Head of caudate nucleus (tissue), 42 donors: ENCODE data around the gene TANGO6.
A peak's percentile ranks its signal among the peaks of the same experiment; 100 is the strongest.

Source experiments
- DNase-seq, 42 donors: peaks; one replicate each; pipeline versions ENCODE4 v3.0.0 to v3.0.0-alpha.2; 2020 to 2021; ENCODE audit warnings: mixed read lengths in 7 of 42
- intact Hi-C: fragments of 100-400 bp; cut with DNase I; formaldehyde crosslinking; loops from one replicate; pipeline ENCODE4 v1.15.0; 2022

TANGO6 gene

DNA sequence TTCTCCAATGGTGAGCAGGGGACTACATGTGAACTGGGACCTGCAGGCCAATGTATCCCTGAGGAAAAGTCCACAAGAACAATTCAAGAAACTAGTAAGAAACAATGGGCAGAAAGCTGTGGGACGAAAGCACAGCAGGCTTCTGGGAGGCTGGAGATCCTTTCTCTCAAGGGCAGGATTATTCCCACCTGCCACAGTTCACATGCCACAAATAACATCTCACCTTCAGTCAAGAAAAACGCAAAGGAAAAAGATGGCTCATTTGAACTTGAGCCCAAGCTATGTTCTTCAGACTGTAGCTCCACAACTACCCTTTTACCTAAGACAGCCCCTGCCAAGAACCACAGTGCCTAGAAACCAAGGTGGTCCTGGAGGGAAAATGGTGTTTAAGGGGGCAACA, 275.1 kb downstream of the TANGO6 start:
- intact Hi-C loops, result no loop called here
- peak in 2 of 42 donors; percentile 7 to 22 for DNase-seq

DNA sequence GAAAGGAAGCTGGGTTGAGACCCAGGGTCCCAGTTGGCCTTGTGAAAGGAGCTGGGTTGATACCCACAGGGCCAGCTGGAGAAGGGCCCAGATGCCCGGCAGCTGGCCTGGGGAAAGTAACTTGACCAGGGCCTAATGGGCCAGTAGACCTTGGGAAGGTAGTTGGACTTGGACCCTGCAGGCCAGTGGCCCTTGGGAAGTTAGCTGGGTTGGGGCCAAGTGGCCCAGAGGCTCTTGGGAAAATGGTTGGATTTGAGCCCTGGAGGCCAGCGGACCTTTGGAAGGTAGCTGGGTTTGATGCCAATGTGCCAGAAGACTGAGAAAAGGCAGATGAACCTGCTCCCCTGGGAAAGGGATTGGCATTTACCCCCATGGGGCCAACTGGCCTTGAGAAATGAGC, 275.7 kb downstream of the TANGO6 start:
- peak in 4 of 42 donors; percentile 0 to 19 (median 12) for DNase-seq
- intact Hi-C loops, result no loop called here

DNA sequence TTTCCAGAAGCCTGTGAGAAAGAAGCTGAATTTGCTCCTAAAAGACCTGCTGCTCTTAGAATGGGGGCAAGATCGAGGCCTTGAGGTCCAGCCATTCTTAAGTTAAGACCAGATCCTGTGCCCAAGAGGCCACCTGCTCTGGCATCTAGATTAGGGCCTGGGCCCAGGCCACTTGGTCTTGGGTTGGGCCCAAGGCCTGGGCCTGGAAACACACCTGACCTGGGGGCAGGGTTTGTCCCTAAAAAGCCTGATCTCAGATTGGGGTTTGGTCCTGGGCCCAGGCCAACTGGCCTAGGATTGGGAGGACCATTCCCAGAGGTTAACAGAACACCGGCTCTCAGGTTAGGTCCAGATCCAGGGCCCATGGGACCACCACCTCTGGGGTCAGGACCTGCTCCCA, 276.2 kb downstream of the TANGO6 start:
- intact Hi-C loops, result no loop called here
- peak in 3 of 42 donors; percentile 0 to 2 (median 1) for DNase-seq

DNA sequence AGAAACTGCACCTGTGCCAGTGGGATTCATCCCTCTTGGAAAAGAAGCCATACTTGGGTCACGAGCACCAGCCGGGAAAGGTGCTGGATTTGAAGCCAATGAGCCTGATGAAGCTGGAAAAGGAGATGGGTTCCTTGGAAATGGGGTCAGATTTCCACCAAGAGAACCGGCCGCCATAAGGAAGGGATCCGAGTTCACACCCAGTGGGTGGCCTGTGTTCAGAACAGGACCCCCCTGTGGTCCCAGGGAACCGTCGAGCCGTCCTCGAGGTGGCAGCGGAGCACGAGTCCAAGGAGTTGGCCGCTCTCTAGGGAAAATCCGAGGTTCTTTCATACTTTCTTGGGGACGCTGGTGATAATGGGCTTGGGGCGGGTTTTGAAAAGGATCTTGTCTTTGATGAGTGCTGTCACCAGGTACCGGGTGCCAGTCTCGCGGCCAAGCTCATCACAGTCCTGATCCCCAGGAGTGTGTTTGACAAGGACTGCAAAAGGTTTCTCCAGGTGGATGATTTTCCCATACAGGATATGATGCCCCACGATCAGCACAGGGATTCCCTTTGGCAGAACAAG, 276.8 kb downstream of the TANGO6 start:
- peak in 4 of 42 donors; percentile 3 to 23 (median 14) for DNase-seq

DNA sequence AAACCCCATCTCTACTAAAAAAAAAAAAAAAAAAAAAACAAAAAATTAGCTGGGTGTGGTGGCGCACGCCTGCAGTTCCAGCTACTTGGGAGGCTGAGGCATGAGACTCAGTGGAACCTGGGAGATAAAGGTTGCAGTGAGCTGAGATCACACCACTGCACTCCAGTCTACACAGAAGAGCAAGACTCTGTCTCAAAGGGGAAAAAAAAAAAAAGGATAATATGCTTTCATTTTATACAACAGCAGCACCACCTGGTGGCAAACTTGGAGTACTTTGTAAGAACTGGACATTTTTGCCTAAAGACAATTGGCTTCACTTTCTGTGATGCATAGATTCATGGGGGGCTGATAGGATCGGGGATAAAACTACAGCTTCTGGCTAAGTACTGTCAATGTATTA, 280.6 kb downstream of the TANGO6 start:
- peak in 33 of 42 donors; percentile 22 to 85 (median 55) for DNase-seq
- intact Hi-C loops, result loop anchor here (10.0 kb wide), 1 partner anchor 419 kb away; no protein-coding TSS in a partner anchor

More for the DNA sequence above, 276.8 kb downstream of the TANGO6 start:
- intact Hi-C loops, result loop anchor here (10.0 kb wide), 1 partner anchor 415 kb away; no protein-coding TSS in a partner anchor

DNA sequence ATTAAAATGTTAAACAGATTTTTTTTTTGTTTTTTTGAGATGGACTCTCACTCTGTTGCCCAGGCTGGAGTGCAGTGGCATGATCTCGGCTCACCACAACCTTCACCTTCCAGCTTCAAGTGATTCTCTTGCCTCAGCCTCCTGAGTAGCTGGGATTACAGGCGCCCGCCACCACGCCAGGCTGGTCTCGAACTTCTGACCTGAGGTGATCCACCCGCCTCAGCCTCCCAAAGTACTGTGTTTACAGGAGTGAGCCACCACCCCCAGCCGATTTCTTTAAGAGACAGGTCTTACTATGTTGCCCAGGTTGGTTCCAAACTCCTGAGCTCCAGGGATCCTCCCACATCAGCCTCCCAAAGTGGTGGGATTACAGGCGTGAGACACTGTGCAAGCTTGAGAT, 281.1 kb downstream of the TANGO6 start:
- peak in 3 of 42 donors; percentile 2 to 11 (median 10) for DNase-seq
- intact Hi-C loops, result loop anchor here (10.0 kb wide), 1 partner anchor 420 kb away; no protein-coding TSS in a partner anchor

DNA sequence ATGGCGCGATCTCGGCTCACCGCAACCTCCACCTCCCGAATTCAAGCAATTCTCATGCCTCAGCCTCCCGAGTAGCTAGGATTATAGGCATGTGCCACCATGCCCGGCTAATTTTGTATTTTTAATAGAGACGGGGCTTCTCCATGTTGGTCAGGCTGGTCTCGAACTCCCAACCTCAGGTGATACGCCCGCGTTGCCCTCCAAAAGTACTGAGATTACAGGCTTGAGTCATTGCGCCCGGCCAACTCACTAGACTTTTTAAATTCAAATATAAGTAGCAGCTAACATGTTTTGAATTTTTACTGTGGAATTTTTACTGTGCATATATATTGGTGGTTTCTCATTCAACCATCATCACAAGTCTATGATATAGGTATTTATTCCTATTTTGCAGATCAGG, 281.6 kb downstream of the TANGO6 start:
- peak in 3 of 42 donors; percentile 6 to 12 (median 8) for DNase-seq
- intact Hi-C loops, result loop anchor here (5.0 to 10.0 kb wide), 2 partner anchors 283 to 420 kb away; partner anchors contain the start of gene TANGO6

DNA sequence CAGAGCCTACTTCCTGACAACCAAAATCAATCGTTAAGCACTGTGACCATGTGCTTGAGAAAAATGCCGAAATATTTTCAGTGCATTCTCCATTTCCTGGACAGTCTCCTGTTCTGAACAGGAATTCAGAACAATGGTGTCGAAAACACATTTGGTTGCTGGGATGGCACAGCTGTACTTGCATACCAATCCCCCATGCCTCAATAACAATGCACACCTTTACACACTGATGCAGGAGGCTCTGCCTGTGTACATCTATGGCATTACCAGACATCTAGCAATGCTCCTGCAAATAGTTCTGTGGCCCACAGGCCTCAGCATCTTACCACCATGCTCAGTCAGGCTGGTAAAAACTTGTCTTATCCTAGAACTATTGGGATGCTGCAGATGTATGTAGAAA, 282.9 kb downstream of the TANGO6 start:
- intact Hi-C loops, result loop anchor here (5.0 to 10.0 kb wide), 2 partner anchors 284 to 421 kb away; partner anchors contain the start of gene TANGO6
- DNase-seq, result peak in 2 of 42 donors; percentile 1

DNA sequence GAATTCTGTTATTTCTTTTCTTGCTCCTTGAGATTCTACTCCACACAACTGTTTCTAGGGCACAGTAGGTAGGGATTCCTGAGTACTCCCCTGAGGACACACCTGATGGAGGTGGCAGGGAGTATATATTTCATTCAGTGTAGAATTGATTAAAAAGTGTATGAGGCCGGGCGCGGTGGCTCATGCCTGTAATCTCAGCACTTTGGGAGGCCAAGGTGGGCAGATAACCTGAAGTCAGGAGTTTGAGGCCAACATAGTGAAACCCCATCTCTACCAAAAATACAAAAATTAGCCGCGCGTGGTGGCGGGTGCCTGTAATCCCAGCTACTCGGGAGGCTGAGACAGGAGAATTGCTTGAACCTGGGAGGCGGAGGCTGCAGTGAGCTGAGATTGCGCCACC, 283.5 kb downstream of the TANGO6 start:
- intact Hi-C loops, result loop anchor here (5.0 to 10.0 kb wide), 2 partner anchors 284 to 422 kb away; partner anchors contain the start of gene TANGO6

DNA sequence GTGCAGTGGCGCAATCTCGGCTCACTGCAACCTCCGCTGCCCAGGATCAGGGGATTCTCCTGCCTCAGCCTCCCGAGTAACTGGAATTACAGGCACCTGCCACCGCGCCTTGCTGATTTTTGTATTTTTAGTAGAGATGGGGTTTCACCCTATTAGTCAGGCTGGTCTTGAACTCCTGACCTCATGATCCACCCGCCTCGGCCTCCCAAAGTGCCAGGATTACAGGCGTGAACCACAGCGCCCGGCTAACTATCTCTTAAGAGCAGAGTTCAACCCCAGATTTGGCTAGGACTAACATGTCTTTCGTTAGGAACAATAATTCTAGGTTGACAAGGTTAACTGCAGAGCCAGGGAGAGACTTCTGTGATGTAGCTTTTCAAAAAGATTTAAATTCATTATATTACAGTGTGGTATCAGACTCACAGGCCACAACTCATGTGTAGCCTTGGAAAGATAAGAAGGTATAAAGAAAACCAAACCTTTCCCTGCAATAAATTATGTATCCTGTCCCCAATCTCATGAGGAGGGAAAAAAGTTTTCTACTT, 284.7 kb downstream of the TANGO6 start:
- no peak for DNase-seq
- intact Hi-C loops, result loop anchor here (5.0 to 10.0 kb wide), 2 partner anchors 286 to 423 kb away; partner anchors contain the start of gene TANGO6

More for the DNA sequence above, 283.5 kb downstream of the TANGO6 start:
- DNase-seq, result peak in 3 of 42 donors; percentile 2 to 10 (median 6)

DNA sequence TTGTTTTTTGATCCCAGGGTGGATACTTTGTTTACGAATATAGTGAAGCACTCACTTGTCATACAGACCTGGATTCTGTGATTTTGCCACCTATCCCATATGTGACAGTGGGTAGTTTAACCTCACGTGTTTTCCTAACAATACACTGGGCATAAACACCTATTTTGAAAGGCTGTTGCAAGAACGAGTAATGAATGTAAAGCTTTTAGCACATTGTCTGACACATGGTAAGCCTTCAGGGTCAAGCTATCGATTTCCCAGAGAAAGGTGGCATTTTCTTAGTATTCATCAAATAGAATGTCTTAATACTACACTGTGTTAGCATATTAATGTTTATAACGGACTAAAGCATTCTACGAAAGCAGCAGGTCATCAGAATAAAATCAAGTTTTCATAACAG, 287.1 kb downstream of the TANGO6 start:
- DNase-seq, result no peak
- intact Hi-C loops, result loop anchor here (5.0 to 10.0 kb wide), 2 partner anchors 228 to 606 kb away; no protein-coding TSS in a partner anchor

DNA sequence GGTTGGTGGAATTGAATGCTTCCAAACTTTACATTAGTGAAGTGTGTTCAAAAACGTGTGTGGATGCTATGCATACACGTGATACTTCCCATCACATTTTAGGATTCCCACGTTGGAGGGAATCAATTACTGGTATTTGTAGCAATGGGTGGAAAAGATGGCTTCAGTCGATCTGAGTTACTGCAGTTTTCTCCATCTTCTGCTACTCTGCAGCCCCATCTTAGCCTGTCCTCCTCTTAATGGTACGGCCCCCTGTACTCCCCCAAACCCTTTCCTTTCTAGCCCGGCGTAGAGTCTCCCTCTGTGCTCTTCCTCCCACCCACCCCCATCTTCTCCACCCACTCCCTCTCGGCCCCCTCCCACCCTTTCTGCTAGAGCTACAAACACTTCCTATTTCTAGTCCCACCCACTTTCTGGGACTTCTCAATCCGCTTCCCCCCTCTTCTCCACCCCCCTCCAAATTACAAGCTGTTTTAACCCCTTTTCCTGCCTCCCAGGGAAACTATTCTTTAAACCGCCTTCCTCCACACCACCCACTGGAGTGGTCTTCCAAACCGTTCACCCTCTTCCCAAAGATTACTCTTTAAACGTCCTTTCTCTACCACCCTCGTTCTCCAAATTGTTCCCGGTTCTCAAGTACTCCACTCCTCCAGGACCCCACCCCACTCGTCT, 288.0 kb downstream of the TANGO6 start:
- intact Hi-C loops, result loop anchor here (5.0 to 10.0 kb wide), 2 partner anchors 229 to 607 kb away; no protein-coding TSS in a partner anchor

DNA sequence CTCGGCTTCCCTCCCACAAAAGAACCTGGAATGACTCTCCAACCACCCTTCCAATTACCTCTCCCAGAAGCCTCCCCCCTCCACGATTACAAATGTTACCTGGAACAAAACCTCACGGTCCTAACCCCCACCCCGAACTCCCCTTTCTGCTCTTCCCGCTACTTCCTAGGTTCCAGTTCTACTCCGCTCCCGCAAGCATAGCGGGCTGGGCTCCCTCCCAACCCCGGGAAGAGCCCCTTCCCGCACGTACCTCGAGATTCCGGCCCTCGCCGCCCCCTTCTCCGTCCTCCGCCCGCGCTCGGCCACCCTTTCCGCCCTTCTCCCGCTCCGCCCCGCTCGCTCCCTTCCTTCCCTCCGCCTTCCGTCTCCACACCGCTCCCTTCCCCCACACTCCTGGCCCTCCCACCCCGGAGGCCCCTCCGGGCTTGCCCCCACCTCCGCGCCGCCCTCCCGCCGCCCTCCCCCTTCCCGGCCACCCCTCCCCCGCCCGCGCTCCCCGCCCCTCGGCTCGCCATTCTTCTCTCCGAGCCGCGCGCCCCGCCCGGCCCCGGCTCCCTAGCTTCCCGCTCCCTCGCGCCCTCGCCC, 288.6 kb downstream of the TANGO6 start:
- peak in 37 of 42 donors; percentile 27 to 85 (median 58) for DNase-seq
- intact Hi-C loops, result loop anchor here (5.0 to 10.0 kb wide), 2 partner anchors 230 to 607 kb away; no protein-coding TSS in a partner anchor

More for the DNA sequence above, 288.0 kb downstream of the TANGO6 start:
- DNase-seq, result peak in 18 of 42 donors; percentile 12 to 56 (median 24)

DNA sequence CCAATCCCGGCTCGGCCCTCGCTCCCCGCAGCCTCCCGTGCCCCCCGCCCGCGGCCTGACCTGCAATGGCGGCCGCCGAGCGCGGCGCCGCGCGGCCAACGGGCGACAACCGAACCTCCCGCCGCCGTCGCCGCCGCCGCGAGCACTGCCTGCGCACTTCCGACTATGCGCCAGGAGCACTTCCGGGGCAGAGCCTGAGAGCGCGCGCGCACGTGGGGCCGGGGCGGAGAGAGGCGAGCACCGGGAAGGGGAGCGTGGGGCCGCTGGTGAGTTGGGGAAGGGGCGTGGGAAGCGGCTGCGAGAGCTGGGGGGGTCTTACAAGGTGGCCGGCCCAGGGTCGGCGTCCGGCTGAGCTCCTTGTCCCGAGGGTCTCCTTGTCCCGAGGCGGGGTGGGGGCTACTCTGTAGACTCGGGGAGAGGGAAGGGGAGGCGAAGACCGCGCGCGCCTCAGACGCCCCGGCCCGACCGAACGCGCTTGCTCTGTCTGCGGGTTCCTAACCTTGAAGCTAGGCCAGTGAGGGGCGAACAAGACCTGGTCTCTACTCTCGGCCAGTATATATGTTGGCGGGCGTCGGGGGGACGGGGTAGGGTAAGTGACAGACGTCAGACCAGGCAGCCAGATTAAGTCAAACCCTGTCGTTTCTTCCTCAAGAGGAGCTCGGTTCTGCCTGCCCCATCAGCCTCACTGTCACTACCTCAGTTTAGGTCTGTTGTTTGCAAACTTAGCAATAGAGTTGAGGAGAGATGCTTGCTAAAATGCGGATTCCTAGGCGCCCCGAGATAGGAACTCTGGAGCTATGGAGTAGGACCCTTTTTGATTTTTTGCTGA, 289.3 kb downstream of the TANGO6 start, which contains the start of the genes CHTF8 and UTP4:
TSS of gene CHTF8 (minus strand) at position 165 of the 829 bp plus-strand sequence. CDS start 11,130 bp downstream, outside the sequence.
TSS of gene UTP4 (plus strand) at position 226 of the 829 bp plus-strand sequence. CDS start 811 bp downstream, outside the sequence.
- DNase-seq, result peak; percentile 70 to 95 (median 89)
- intact Hi-C loops, result loop anchor here (5.0 to 10.0 kb wide), 2 partner anchors 230 to 608 kb away; no protein-coding TSS in a partner anchor

DNA sequence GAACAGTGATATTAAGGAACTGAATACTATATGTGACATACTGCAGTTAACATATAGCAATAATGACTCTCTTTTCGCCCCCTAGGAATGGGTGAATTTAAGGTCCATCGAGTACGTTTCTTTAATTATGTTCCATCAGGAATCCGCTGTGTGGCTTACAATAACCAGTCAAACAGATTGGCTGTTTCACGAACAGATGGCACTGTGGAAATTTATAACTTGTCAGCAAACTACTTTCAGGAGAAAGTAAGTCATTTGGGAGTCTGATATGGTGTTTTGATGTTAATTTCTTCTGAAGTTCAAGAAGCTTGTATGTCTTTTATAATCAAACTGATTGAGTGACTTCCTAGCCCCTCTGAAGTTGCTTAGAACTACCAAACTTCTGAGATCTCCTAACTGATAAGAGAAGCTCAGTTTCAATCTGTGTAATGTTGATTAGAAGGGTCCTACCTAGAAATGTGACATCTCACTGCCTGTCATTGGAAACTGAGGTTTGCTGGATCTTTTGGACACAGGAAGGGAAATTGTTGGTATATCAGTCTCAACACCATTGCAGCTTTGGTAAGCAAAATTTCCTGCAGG, 290.1 kb downstream of the TANGO6 start:
- intact Hi-C loops, result loop anchor here (5.0 to 10.0 kb wide), 2 partner anchors 231 to 609 kb away; no protein-coding TSS in a partner anchor
- DNase-seq, result no peak
